GM12801 (cell line): ENCODE data around the gene SPCS3.

Experiments
- CTCF ChIP-seq: IDR thresholded peaks from one replicate; pipeline ENCODE4 v1.5.1; 2011; ENCODE audit warnings: control low read depth; ENCODE audit not compliant: insufficient read length; ENCODE audit errors: extremely low read depth

SPCS3 gene

GRCh38 chr4:176380352-176381157, 60.8 kb downstream of the SPCS3 start:
- no peak for TF ChIP-seq CTCF
